Cardiac fibroblast (primary cell): ENCODE measurements around the gene PLIN4.

ENCODE experiments used
- DNase-seq, 2 donors: peaks; one replicate each; pipeline versions ENCODE4 v3.0.0 to v3.0.0-alpha.2; 2010; ENCODE audit warnings: low read depth in 2 of 2
- H3K4me3 ChIP-seq, 2 donors: replicated peaks in 1 of 2; 1 replicate in 1 of 2; 2 replicates in 1 of 2; pipeline ENCODE4 v1.5.1; 2011; ENCODE audit warnings: low read depth in 2 of 2, low read length in 2 of 2, mild to moderate bottlenecking in 2 of 2, moderate library complexity in 1 of 2
- CTCF ChIP-seq: IDR thresholded peaks from one replicate; pipeline ENCODE4 v1.5.1; 2011; ENCODE audit warnings: low read depth, mild to moderate bottlenecking, low read length, inconsistent platforms

PLIN4 gene

GRCh38 chr19:4491446-4491845 is 26.8 kb downstream of the PLIN4 start:
- no peak for TF ChIP-seq CTCF
- no peak for DNase-seq
- H3K4me3 ChIP-seq, result no peak overlapping the region

GRCh38 chr19:4488496-4488895 is 29.8 kb downstream of the PLIN4 start:
- no peak overlapping the region for H3K4me3 ChIP-seq
- no peak for TF ChIP-seq CTCF
- no peak for DNase-seq

GRCh38 chr19:4487572-4487971 is 30.7 kb downstream of the PLIN4 start:
- TF ChIP-seq CTCF, result no peak
- H3K4me3 ChIP-seq, result no peak overlapping the region
- no peak for DNase-seq

GRCh38 chr19:4483385-4483784 is 34.9 kb downstream of the PLIN4 start:
- no peak for TF ChIP-seq CTCF
- no peak for DNase-seq
- H3K4me3 ChIP-seq, result no peak overlapping the region

- no peak overlapping the region for H3K4me3 ChIP-seq
- no peak for TF ChIP-seq CTCF
- no peak for DNase-seq
These were observed 35.4 kb downstream of the PLIN4 start for GRCh38 chr19:4482721-4483364.

GRCh38 chr19:4477034-4477801 is 41.1 kb downstream of the PLIN4 start:
- no peak for DNase-seq
- no peak for TF ChIP-seq CTCF
- H3K4me3 ChIP-seq, result no peak overlapping the region
